ENCODE results near the gene JCAD. TPM values are rescaled to one million over a fixed set of nuclear protein-coding genes. Genes with fewer than 3 reads are reported as not detected.

The JCAD gene
- total and polyA plus RNA-seq, 2 experiments from 2014 or later: 0.78 to 2.1 TPM

GRCh38 chr10:30098629-30099028 lies 39.2 kb upstream of the JCAD start:
- peaks cover 1% of the 10 kb centered on the region for H3K27me3 Mint-ChIP-seq (ENCODE audit: insufficient read depth, low read depth, poor library complexity)
- H3K9me3 Mint-ChIP-seq: no peaks in the 10 kb centered on the region; the same call in 2 of the 3 replicates

GRCh38 chr10:30096564-30096963 lies 37.2 kb upstream of the JCAD start:
- Histone ChIP-seq H3K27ac (ENCODE audit: low read depth) (no peak overlapping the region), H3K79me2 (replicated peaks; ENCODE audit: insufficient read depth) (no peaks in the 10 kb centered on the region), H4K20me1 (replicated peaks; ENCODE audit: insufficient read depth) (no peaks in the 10 kb centered on the region)
- no peak for TF ChIP-seq NANOG (IDR thresholded peaks at IDR 0.05; ENCODE audit: borderline replicate concordance)
- TF ChIP-seq, protein P1, sequence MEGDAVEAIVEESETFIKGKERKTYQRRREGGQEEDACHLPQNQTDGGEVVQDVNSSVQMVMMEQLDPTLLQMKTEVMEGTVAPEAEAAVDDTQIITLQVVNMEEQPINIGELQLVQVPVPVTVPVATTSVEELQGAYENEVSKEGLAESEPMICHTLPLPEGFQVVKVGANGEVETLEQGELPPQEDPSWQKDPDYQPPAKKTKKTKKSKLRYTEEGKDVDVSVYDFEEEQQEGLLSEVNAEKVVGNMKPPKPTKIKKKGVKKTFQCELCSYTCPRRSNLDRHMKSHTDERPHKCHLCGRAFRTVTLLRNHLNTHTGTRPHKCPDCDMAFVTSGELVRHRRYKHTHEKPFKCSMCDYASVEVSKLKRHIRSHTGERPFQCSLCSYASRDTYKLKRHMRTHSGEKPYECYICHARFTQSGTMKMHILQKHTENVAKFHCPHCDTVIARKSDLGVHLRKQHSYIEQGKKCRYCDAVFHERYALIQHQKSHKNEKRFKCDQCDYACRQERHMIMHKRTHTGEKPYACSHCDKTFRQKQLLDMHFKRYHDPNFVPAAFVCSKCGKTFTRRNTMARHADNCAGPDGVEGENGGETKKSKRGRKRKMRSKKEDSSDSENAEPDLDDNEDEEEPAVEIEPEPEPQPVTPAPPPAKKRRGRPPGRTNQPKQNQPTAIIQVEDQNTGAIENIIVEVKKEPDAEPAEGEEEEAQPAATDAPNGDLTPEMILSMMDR (conservative IDR thresholded peaks at IDR 0.05; ENCODE audit: low read depth in 2 of 2): no peak
- no peak for TF ChIP-seq ZNF114 (CRISPR knock-in tag; IDR thresholded peaks at IDR 0.05)
- TF ChIP-seq ETS1 (IDR thresholded peaks at IDR 0.05): no peak
- TF ChIP-seq EZH2phosphoT487 (IDR thresholded peaks at IDR 0.05; ENCODE audit: unreplicated experiment): no peak
- TF ChIP-seq JUNB (IDR thresholded peaks at IDR 0.05; ENCODE audit: unreplicated experiment): no peak
- no peak for TF ChIP-seq ZNF331 (CRISPR knock-in tag; IDR thresholded peaks at IDR 0.05; ENCODE audit: low read depth)
- no peak for TF ChIP-seq CREB1 (CRISPR knock-in tag; IDR thresholded peaks at IDR 0.05; ENCODE audit: low read depth)
- no peak for TF ChIP-seq POLR2AphosphoS5 (IDR thresholded peaks at IDR 0.05; ENCODE audit: low read depth)
- TF ChIP-seq, protein P2, sequence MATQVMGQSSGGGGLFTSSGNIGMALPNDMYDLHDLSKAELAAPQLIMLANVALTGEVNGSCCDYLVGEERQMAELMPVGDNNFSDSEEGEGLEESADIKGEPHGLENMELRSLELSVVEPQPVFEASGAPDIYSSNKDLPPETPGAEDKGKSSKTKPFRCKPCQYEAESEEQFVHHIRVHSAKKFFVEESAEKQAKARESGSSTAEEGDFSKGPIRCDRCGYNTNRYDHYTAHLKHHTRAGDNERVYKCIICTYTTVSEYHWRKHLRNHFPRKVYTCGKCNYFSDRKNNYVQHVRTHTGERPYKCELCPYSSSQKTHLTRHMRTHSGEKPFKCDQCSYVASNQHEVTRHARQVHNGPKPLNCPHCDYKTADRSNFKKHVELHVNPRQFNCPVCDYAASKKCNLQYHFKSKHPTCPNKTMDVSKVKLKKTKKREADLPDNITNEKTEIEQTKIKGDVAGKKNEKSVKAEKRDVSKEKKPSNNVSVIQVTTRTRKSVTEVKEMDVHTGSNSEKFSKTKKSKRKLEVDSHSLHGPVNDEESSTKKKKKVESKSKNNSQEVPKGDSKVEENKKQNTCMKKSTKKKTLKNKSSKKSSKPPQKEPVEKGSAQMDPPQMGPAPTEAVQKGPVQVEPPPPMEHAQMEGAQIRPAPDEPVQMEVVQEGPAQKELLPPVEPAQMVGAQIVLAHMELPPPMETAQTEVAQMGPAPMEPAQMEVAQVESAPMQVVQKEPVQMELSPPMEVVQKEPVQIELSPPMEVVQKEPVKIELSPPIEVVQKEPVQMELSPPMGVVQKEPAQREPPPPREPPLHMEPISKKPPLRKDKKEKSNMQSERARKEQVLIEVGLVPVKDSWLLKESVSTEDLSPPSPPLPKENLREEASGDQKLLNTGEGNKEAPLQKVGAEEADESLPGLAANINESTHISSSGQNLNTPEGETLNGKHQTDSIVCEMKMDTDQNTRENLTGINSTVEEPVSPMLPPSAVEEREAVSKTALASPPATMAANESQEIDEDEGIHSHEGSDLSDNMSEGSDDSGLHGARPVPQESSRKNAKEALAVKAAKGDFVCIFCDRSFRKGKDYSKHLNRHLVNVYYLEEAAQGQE (IDR thresholded peaks at IDR 0.05; ENCODE audit: unreplicated experiment): no peak
- no peak for TF ChIP-seq EZH2 (IDR thresholded peaks at IDR 0.05; ENCODE audit: low read depth, unreplicated experiment)

More at GRCh38 chr10:30098629-30099028, 39.2 kb upstream of the JCAD start:
- Histone ChIP-seq H3K27me3 (ENCODE audit: insufficient read depth) (no peaks in the 10 kb centered on the region), H3K27ac (ENCODE audit: low read depth) (no peak overlapping the region), H3F3A (replicated peaks; ENCODE audit: low read depth) (no peaks in the 10 kb centered on the region), H2AFZ (no peak overlapping the region), H3K4me1 (ENCODE audit: insufficient read depth) (no peaks in the 10 kb centered on the region), H3K79me2 (replicated peaks; ENCODE audit: insufficient read depth) (no peaks in the 10 kb centered on the region), H3K4me2 (no peak overlapping the region), H4K20me1 (replicated peaks; ENCODE audit: insufficient read depth) (no peaks in the 10 kb centered on the region), H3K9me2 (ENCODE audit: insufficient read depth) (no peaks in the 10 kb centered on the region), H3K4me3 (no peak overlapping the region), H3K36me3 (ENCODE audit: insufficient read depth) (no peaks in the 10 kb centered on the region)
- ATAC-seq (no peak), DNase-seq (ENCODE audit: low spot score) (no peak)
- no peak overlapping the region for H3K27ac Mint-ChIP-seq
- peaks cover 3% of the 10 kb centered on the region for H3K4me1 Mint-ChIP-seq
- H3K4me3 Mint-ChIP-seq: no peak overlapping the region
- no peaks in the 10 kb centered on the region for H3K36me3 Mint-ChIP-seq (ENCODE audit: low read depth)
- TF ChIP-seq STAT1 (IDR thresholded peaks at IDR 0.05; ENCODE audit: unreplicated experiment) (no peak), EZH2 (IDR thresholded peaks at IDR 0.05; ENCODE audit: low read depth, unreplicated experiment) (no peak)

More at GRCh38 chr10:30096564-30096963, 37.2 kb upstream of the JCAD start:
- ATAC-seq (no peak), DNase-seq (ENCODE audit: low spot score) (no peak)
- Mint-ChIP-seq H3K4me3 (no peak overlapping the region), H3K4me1 (peaks cover 3% of the 10 kb centered on the region), H3K27ac (no peak overlapping the region), H3K27me3 (ENCODE audit: insufficient read depth, low read depth, poor library complexity) (peaks cover 1% of the 10 kb centered on the region), H3K36me3 (ENCODE audit: low read depth) (no peaks in the 10 kb centered on the region), H3K9me3 (no peaks in the 10 kb centered on the region)
- no peaks in the 10 kb centered on the region for H3K9me2 ChIP-seq (ENCODE audit: insufficient read depth)
- H3K36me3 ChIP-seq (ENCODE audit: insufficient read depth): no peaks in the 10 kb centered on the region
- H3K4me3 ChIP-seq: no peak overlapping the region
- no peak overlapping the region for H3K4me2 ChIP-seq
- no peaks in the 10 kb centered on the region for H3K4me1 ChIP-seq (ENCODE audit: insufficient read depth)
- H2AFZ ChIP-seq: no peak overlapping the region
- H3F3A ChIP-seq (replicated peaks; ENCODE audit: low read depth): no peaks in the 10 kb centered on the region
- H3K27me3 ChIP-seq (ENCODE audit: insufficient read depth): no peaks in the 10 kb centered on the region

All from GM23338 (cell line).